Smooth muscle cell (in vitro differentiated cells): ENCODE data around the gene NAXD. TPM values are rescaled to one million over a fixed set of nuclear protein-coding genes. Genes with fewer than 3 reads are reported as not detected.

ENCODE experiments used
- DNase-seq: peaks from one replicate; lab custom pipeline; 2025; ENCODE audit not compliant: unreplicated experiment; lab: John Stamatoyannopoulos, UW
- H2AFZ ChIP-seq: fragments of 200-600 bp; sonication (generic); 2 replicates; pipeline ENCODE4 v1.6.0; 2016; ENCODE audit warnings: antibody characterized with exemption, low read depth, mild to moderate bottlenecking
- H3F3A ChIP-seq: fragments of 200-600 bp; sonication (generic); 2 replicates; pipeline ENCODE4 v1.6.0; 2017; ENCODE audit warnings: antibody characterized with exemption, low read depth
- H3K27ac ChIP-seq: fragments of 200-600 bp; sonication (generic); 2 replicates; pipeline ENCODE4 v1.5.1; 2016; ENCODE audit warnings: low read depth, mild to moderate bottlenecking
- H3K27me3 ChIP-seq: fragments of 200-600 bp; sonication (generic); 2 replicates; pipeline ENCODE4 v1.6.1; 2016; ENCODE audit warnings: low read depth, mild to moderate bottlenecking
- H3K36me3 ChIP-seq: fragments of 200-600 bp; sonication (generic); 2 replicates; pipeline ENCODE4 v1.5.1; 2016; ENCODE audit warnings: low read depth
- H3K4me1 ChIP-seq: fragments of 200-600 bp; sonication (generic); 2 replicates; pipeline ENCODE4 v1.5.1; 2016; ENCODE audit warnings: low read depth
- H3K4me2 ChIP-seq: fragments of 200-600 bp; sonication (generic); 2 replicates; pipeline ENCODE4 v1.6.0; 2016; ENCODE audit warnings: mild to moderate bottlenecking
- H3K4me3 ChIP-seq: fragments of 200-600 bp; sonication (generic); 2 replicates; pipeline ENCODE4 v1.5.1; 2016; ENCODE audit warnings: mild to moderate bottlenecking
- H3K79me2 ChIP-seq: fragments of 200-600 bp; sonication (generic); 2 replicates; pipeline ENCODE4 v1.6.0; 2016; ENCODE audit warnings: low read depth, mild to moderate bottlenecking
- H3K9ac ChIP-seq: fragments of 200-600 bp; sonication (generic); 2 replicates; pipeline ENCODE4 v1.6.0; 2016; ENCODE audit warnings: low read depth
- H3K9me3 ChIP-seq: fragments of 200-600 bp; sonication (generic); replicated peaks from 2 replicates; pipeline ENCODE4 v1.5.1; 2016; ENCODE audit warnings: low read depth
- H4K20me1 ChIP-seq: fragments of 200-600 bp; sonication (generic); 2 replicates; pipeline ENCODE4 v1.6.0; 2016; ENCODE audit warnings: low read depth
- WGBS: methylation state at CpG from one replicate; pipeline ENCODE4 v1.1.7; 2016; ENCODE audit warnings: low lambda C conversion rate; 5-methylcytosine and 5-hydroxymethylcytosine counted together
- polyA plus RNA-seq: library from polyadenylated mRNA; unstranded; fragments of >200 nt; fragmentation: Nextera tagmentation; extraction: Ambion mirVana; gene quantifications from 2 replicates; pipeline ENCODE4 v1.2.1, GENCODE V29; 2016
- total RNA-seq: library from RNA; depleted of rRNA; stranded (reverse); fragments of >200 nt; gene quantifications from 2 replicates; pipeline ENCODE4 v1.2.3, GENCODE V29; 2014
- TF ChIP-seq, protein P1 (sequence below): fragments of 200-600 bp; sonication (generic); IDR thresholded peaks from 2 replicates; pipeline ENCODE4 v1.5.1; 2017; ENCODE audit warnings: borderline replicate concordance, mild to moderate bottlenecking, antibody characterized with exemption; ENCODE audit not compliant: insufficient read depth, poor library complexity, severe bottlenecking

The NAXD gene
- total and polyA plus RNA-seq, 2 experiments from 2014 or later = 16.9 to 30.9 TPM

DNA sequence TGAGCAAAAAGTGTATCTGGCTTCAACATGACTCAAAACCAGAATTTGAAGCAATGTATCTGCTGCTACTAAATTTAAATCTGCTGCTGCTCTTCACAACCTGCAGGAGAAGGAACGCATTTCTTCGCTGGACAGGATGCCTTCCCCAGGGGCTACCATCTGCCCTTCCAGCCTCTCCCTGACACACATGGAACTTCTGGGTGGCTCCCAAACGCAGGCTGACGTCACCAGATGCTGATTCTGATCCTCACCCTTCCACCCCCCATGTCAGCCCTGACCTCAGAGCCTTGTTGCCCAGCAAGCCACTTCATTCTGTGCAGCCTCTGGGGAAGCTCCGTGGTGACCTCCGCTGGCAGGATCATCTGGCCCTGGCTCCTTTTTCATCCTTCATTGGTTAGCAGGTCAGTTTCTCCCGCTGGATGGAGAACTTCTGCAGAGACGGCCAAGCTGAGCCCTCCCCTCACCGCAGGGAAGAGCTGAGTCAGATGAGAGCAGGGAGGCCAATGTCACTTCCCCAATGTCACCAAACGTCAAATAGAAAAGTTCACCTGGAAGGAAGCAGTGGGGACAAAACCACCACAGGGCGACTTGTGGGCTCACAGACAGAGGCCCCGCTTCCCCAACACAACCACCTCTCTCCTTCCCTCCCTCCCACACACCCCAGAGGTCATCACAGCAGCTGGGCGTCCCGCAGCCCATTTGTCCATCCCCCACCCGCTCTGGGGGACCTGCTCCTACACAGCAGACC, 39.8 kb upstream of the NAXD start:
- Histone ChIP-seq H2AFZ (no peak overlapping the region), H3K36me3 (no peaks in the 10 kb centered on the region), H3K4me2 (no peak overlapping the region), H3K9me3 (no peaks in the 10 kb centered on the region), H3K27ac (no peak overlapping the region), H4K20me1 (no peaks in the 10 kb centered on the region), H3K4me3 (no peak overlapping the region), H3F3A (no peaks in the 10 kb centered on the region), H3K27me3 (no peaks in the 10 kb centered on the region), H3K4me1 (no peaks in the 10 kb centered on the region), H3K9ac (no peak overlapping the region), H3K79me2 (no peaks in the 10 kb centered on the region)
- 53% methylated on average over 15 of the region's 15 CpGs for WGBS
- TF ChIP-seq, protein P1, sequence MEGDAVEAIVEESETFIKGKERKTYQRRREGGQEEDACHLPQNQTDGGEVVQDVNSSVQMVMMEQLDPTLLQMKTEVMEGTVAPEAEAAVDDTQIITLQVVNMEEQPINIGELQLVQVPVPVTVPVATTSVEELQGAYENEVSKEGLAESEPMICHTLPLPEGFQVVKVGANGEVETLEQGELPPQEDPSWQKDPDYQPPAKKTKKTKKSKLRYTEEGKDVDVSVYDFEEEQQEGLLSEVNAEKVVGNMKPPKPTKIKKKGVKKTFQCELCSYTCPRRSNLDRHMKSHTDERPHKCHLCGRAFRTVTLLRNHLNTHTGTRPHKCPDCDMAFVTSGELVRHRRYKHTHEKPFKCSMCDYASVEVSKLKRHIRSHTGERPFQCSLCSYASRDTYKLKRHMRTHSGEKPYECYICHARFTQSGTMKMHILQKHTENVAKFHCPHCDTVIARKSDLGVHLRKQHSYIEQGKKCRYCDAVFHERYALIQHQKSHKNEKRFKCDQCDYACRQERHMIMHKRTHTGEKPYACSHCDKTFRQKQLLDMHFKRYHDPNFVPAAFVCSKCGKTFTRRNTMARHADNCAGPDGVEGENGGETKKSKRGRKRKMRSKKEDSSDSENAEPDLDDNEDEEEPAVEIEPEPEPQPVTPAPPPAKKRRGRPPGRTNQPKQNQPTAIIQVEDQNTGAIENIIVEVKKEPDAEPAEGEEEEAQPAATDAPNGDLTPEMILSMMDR = no peak
- DNase-seq = no peak

DNA sequence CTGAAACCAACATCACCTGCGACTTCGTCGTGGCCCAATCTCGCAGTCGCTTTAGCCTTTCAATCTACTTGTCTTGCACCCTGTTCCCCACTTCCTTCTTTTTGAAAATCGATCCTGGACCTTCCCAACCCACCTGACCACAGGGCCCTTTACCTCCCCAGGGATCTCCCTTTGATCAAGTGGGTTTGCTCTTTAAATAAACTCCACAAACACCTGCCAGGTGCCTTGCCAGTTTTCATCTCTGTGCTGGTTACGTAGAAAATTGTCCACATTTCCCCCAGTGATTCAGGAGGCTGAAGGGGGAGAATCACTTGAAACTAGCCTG, 39.3 kb upstream of the NAXD start:
- H3K4me1 ChIP-seq = no peaks in the 10 kb centered on the region
- no peaks in the 10 kb centered on the region for H4K20me1 ChIP-seq
- no peak overlapping the region for H3K9ac ChIP-seq
- H3K79me2 ChIP-seq = no peaks in the 10 kb centered on the region
- no peak overlapping the region for H3K27ac ChIP-seq
- DNase-seq = no peak
- H3K9me3 ChIP-seq = no peaks in the 10 kb centered on the region
- no peak overlapping the region for H3K4me2 ChIP-seq
- WGBS = 89% methylated on average over 7 of the region's 7 CpGs
- TF ChIP-seq, protein P1 = no peak
- H3K27me3 ChIP-seq = no peaks in the 10 kb centered on the region
- no peaks in the 10 kb centered on the region for H3K36me3 ChIP-seq
- H2AFZ ChIP-seq = no peak overlapping the region
- no peaks in the 10 kb centered on the region for H3F3A ChIP-seq
- no peak overlapping the region for H3K4me3 ChIP-seq

DNA sequence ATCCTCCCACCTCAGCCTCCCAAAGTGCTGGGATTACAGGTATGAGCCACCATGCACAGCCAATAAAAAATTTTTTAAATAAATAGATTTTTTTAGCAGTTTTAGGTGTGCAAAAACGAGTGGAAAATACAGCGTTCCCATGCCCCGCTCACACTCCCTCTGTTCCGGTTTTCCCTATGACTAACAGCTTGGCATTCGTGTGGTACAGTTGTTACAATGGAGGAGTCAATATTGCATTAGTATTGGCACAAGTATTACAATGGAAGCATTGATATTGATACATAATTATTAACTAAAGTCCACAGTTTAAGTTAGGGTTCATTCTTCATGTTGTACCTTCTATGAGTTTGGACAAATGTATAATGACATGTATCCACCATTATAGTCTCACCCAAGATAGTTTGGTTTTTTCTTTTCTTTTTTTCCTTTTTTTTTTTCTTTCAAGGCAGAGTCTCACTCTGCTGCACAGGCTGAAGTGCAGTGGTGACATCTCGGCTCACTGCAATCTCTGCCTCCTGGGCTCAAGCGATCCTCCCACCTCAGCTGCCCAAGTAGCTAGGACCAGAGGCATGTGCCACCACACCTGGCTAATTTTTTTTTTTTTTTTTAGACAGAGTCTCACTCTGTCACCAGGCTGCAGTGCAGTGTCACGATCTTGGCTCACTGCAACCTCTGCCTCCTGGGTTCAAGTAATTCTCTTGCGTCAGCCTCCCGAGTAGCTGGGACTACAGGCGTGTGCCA, 38.4 kb upstream of the NAXD start:
- no peak overlapping the region for H2AFZ ChIP-seq
- no peak overlapping the region for H3K4me3 ChIP-seq
- no peaks in the 10 kb centered on the region for H3K79me2 ChIP-seq
- 93% methylated on average over 11 of the region's 11 CpGs for WGBS
- no peaks in the 10 kb centered on the region for H3K4me1 ChIP-seq
- no peaks in the 10 kb centered on the region for H3K9me3 ChIP-seq
- TF ChIP-seq, protein P1 = no peak
- no peaks in the 10 kb centered on the region for H4K20me1 ChIP-seq
- no peaks in the 10 kb centered on the region for H3K27me3 ChIP-seq
- no peak overlapping the region for H3K4me2 ChIP-seq
- no peaks in the 10 kb centered on the region for H3F3A ChIP-seq
- no peak for DNase-seq
- H3K27ac ChIP-seq = no peak overlapping the region
- H3K36me3 ChIP-seq = no peaks in the 10 kb centered on the region
- no peak overlapping the region for H3K9ac ChIP-seq
